ENCODE results near the gene SRPK1.

- no peak for TF ChIP-seq CTCF (IDR thresholded peaks at IDR 0.05; ENCODE audit: low read depth, low read length, poor library complexity, severe bottlenecking)
- no peak for TF ChIP-seq EZH2phosphoT487 (IDR thresholded peaks at IDR 0.05; ENCODE audit: borderline replicate concordance, low read length)
Observed at GRCh38 chr6:35876902-35877301, 44.0 kb downstream of the SRPK1 start.

Data from DOHH2 (cell line).